K562 (cell line): ENCODE data around the gene BNIPL. TPM values are rescaled to one million over a fixed set of nuclear protein-coding genes. Genes with fewer than 3 reads are reported as not detected.
A peak's percentile ranks its signal among the peaks of the same experiment; 100 is the strongest.

Experiments used
- BRD4 ChIP-seq: fragments of 200-600 bp; sonication (generic); IDR thresholded peaks from 2 replicates; pipeline ENCODE4 v1.6.1; 2017; ENCODE audit warnings: inconsistent platforms
- CHD2 ChIP-seq: IDR thresholded peaks from 2 replicates; pipeline ENCODE4 v1.6.1; 2011; ENCODE audit warnings: low read depth, low read length
- CREB1 ChIP-seq, 2 experiments: sonication (generic) in 1 of 2; formaldehyde crosslinking in 1 of 2; IDR thresholded peaks; 2 replicates each; pipeline versions ENCODE4 v1.6.1 to v1.8.0; 2012 to 2022; ENCODE audit warnings: inconsistent platforms in 1 of 2, mild to moderate bottlenecking in 1 of 2, missing genetic modification reagents in 1 of 2, moderate library complexity in 1 of 2
- GTF2A2 ChIP-seq: IDR thresholded peaks from 2 replicates; pipeline ENCODE4 v1.6.1; 2016; ENCODE audit warnings: mild to moderate bottlenecking, missing genetic modification characterization, missing compliant biosample characterization
- HLTF ChIP-seq: fragments of 450-650 bp; IDR thresholded peaks from 2 replicates; pipeline ENCODE4 v1.6.1; 2016
- HSF4 ChIP-seq: fragments of 250-450 bp; sonication (Bioruptor Pico); IDR thresholded peaks from 2 replicates; pipeline ENCODE4 v2.1.2; 2022; ENCODE audit warnings: mild to moderate bottlenecking, moderate library complexity, borderline replicate concordance
- KAT2B ChIP-seq: IDR thresholded peaks from one replicate; pipeline ENCODE4 v1.6.1; 2012; ENCODE audit warnings: low read depth, mild to moderate bottlenecking, control low read depth, inconsistent platforms, low read length, moderate library complexity
- NR2C1 ChIP-seq, 2 experiments: fragments of 450-650 bp; IDR thresholded peaks; 2 replicates each; pipeline ENCODE4 v1.6.1; 2017; ENCODE audit warnings: mild to moderate bottlenecking in 2 of 2, antibody characterized with exemption in 1 of 2, inconsistent platforms in 1 of 2, missing compliant biosample characterization in 1 of 2, missing genetic modification characterization in 1 of 2
- POLR3A ChIP-seq: IDR thresholded peaks from 2 replicates; pipeline ENCODE4 v1.6.1; 2011; ENCODE audit warnings: borderline replicate concordance, mild to moderate bottlenecking, moderate library complexity; ENCODE audit not compliant: insufficient read length, insufficient read depth; ENCODE audit errors: extremely low read depth
- RBM39 ChIP-seq: fragments of 200-400 bp; formaldehyde crosslinking; optimal IDR thresholded peaks from 2 replicates; pipeline ENCODE3; 2018; ENCODE audit warnings: low read depth, low read length
- SIX5 ChIP-seq, 2 experiments: IDR thresholded peaks; 2 replicates each; pipeline ENCODE4 v1.6.1; 2011; ENCODE audit warnings: low read length in 2 of 2, borderline replicate concordance in 1 of 2, low read depth in 1 of 2, mild to moderate bottlenecking in 1 of 2, moderate library complexity in 1 of 2; ENCODE audit not compliant: insufficient read depth in 1 of 2
- SMARCA5 ChIP-seq: fragments of 450-650 bp; IDR thresholded peaks from 2 replicates; pipeline ENCODE4 v1.6.1; 2016
- TAL1 ChIP-seq: fragments of 450-650 bp; IDR thresholded peaks from 2 replicates; pipeline ENCODE4 v1.6.1; 2016; ENCODE audit warnings: mild to moderate bottlenecking
- YBX1 ChIP-seq: fragments of 450-650 bp; IDR thresholded peaks from 2 replicates; pipeline ENCODE4 v1.7.1; 2016; ENCODE audit warnings: mild to moderate bottlenecking
- ZNF12 ChIP-seq: sonication (generic); formaldehyde crosslinking; IDR thresholded peaks from 2 replicates; pipeline ENCODE4 v1.4.0; 2020; ENCODE audit warnings: mild to moderate bottlenecking, missing genetic modification reagents
- ZNF121 ChIP-seq: sonication (generic); formaldehyde crosslinking; conservative IDR thresholded peaks from 2 replicates; pipeline ENCODE4 v1.8.0; 2022; ENCODE audit warnings: missing genetic modification reagents
- ZNF253 ChIP-seq: fragments of 250-450 bp; sonication (Bioruptor Pico); conservative IDR thresholded peaks from 2 replicates; pipeline ENCODE4 v1.6.1; 2021; ENCODE audit warnings: mild to moderate bottlenecking
- ZNF586 ChIP-seq: fragments of 450-650 bp; formaldehyde crosslinking; conservative IDR thresholded peaks from 2 replicates; pipeline ENCODE4 v1.4.0; 2020; ENCODE audit warnings: mild to moderate bottlenecking, moderate library complexity
- polyA plus RNA-seq, 8 experiments: library from polyadenylated mRNA; depleted of rRNA in 4 of 8; stranded (reverse) in 5 of 8; unstranded in 3 of 8; fragments of >200 nt; fragmentation: Nextera tagmentation in 2 of 8; fragmentation: Illumina TruSeq in 1 of 8; extraction: Ambion mirVana in 2 of 8; extraction: Trizol in 1 of 8; gene quantifications; 2 replicates each; pipeline versions ENCODE4 v1.2.1 to v1.2.3, GENCODE V29; 2011 to 2014; ENCODE audit warnings: inconsistent platforms in 1 of 8, missing spikeins in 1 of 8
- total RNA-seq, 7 experiments: library from RNA; depleted of rRNA in 6 of 7; stranded (reverse); fragments of >200 nt in 6 of 7; fragmentation: Illumina TruSeq in 2 of 7; extraction: Trizol in 2 of 7; gene quantifications; 2 replicates each; pipeline versions ENCODE4 v1.2.1 to v1.2.3, GENCODE V29; 2011 to 2021; ENCODE audit warnings: low replicate concordance in 1 of 7
- TF ChIP-seq, protein P1 (sequence below): fragments of 450-650 bp; IDR thresholded peaks from 2 replicates; pipeline ENCODE4 v1.6.1; 2016; ENCODE audit warnings: low read depth, mild to moderate bottlenecking, moderate library complexity
- TF ChIP-seq, protein P2 (sequence below), 2 experiments: fragments of 200-800 bp in 1 of 2; sonication (Bioruptor generic) in 1 of 2; sonication (generic) in 1 of 2; formaldehyde crosslinking in 1 of 2; IDR thresholded peaks in 1 of 2; conservative IDR thresholded peaks in 1 of 2; 2 replicates each; pipeline versions ENCODE4 v1.5.0 to v1.6.1; 2016 to 2020; ENCODE audit warnings: missing compliant biosample characterization in 1 of 2, missing genetic modification characterization in 1 of 2, missing genetic modification reagents in 1 of 2
- TF ChIP-seq, protein P3 (sequence below): IDR thresholded peaks from 2 replicates; pipeline ENCODE4 v1.6.1; 2016; ENCODE audit warnings: missing genetic modification characterization, missing compliant biosample characterization
- TF ChIP-seq, protein P4 (sequence below): fragments of 450-650 bp; IDR thresholded peaks from 2 replicates; pipeline ENCODE4 v1.6.1; 2017; ENCODE audit warnings: antibody characterized with exemption
- TF ChIP-seq, protein P5 (sequence below): sonication (generic); formaldehyde crosslinking; IDR thresholded peaks from 2 replicates; pipeline ENCODE4 v1.9.0; 2022; ENCODE audit warnings: mild to moderate bottlenecking, missing genetic modification reagents

The BNIPL gene
- total and polyA plus RNA-seq, 9 of the 15 experiments (the other 6 are each of a cell fraction or from before 2014, with no cell fraction given) = 0.08 to 1.4 (median 0.68) TPM

DNA sequence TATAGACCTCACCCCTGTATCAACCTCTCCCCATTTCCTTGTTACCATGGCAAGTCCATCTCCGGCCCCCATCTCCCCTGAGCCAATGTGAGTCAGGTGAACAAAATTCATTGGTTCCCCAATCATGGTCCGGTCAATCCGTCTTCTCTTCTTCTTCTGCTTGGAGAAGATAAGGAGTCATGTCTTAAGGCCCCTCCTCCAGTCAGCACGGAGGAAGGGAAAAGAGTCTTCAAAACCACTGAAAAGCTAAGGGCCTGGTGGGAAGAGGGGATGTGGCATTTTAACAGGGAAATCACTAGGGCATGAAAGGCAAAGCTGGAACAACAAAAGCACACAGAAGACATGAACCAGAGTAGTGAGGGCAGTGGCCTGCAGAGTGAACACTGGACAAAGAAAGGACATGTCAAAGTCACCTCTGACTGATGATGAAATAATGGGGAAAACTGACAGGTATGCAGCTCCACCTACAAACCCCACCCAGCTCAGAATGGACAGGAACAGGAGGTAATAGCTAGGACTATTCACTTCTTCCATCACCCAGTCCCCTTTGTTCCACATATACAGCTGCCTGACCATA lies 18.7 kb downstream of the BNIPL start (continued):
- TF ChIP-seq, protein P1, sequence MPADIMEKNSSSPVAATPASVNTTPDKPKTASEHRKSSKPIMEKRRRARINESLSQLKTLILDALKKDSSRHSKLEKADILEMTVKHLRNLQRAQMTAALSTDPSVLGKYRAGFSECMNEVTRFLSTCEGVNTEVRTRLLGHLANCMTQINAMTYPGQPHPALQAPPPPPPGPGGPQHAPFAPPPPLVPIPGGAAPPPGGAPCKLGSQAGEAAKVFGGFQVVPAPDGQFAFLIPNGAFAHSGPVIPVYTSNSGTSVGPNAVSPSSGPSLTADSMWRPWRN = no peak
- TF ChIP-seq SIX5 (IDR thresholded peaks at IDR 0.05; ENCODE audit: borderline replicate concordance in 1 of 2, insufficient read depth in 1 of 2, low read depth in 1 of 2, low read length in 2 of 2) (no peak), TAL1 (peak; percentile 85), SMARCA5 (no peak), YBX1 (no peak), BRD4 (no peak), KAT2B (no peak), ZNF12 (no peak), CHD2 (no peak), HSF4 (no peak), POLR3A (no peak), ZNF253 (CRISPR knock-in tag) (no peak), RBM39 (no peak), ZNF586 (CRISPR knock-in tag) (no peak), CREB1 (IDR thresholded peaks at IDR 0.05) (0 out of 2 replicates have a peak, but pooled peaks have one; percentile 7), CREB1 (CRISPR knock-in tag; IDR thresholded peaks at IDR 0.05) (no peak), GTF2A2 (tag) (no peak), NR2C1 (IDR thresholded peaks at IDR 0.05) (0 out of 2 replicates have a peak, but pooled peaks have one; percentile 20), NR2C1 (tag; IDR thresholded peaks at IDR 0.05) (no peak), HLTF (no peak), ZNF121 (CRISPR knock-in tag) (no peak)
- TF ChIP-seq, protein P2, sequence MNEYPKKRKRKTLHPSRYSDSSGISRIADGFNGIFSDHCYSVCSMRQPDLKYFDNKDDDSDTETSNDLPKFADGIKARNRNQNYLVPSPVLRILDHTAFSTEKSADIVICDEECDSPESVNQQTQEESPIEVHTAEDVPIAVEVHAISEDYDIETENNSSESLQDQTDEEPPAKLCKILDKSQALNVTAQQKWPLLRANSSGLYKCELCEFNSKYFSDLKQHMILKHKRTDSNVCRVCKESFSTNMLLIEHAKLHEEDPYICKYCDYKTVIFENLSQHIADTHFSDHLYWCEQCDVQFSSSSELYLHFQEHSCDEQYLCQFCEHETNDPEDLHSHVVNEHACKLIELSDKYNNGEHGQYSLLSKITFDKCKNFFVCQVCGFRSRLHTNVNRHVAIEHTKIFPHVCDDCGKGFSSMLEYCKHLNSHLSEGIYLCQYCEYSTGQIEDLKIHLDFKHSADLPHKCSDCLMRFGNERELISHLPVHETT (CRISPR knock-in tag; conservative IDR thresholded peaks at IDR 0.05 in 1 of 2, IDR thresholded peaks at IDR 0.05 in 1 of 2) = peak in 1 of 2 experiments; percentile 25; a peak in 1 of 4 replicates
- TF ChIP-seq, protein P3, sequence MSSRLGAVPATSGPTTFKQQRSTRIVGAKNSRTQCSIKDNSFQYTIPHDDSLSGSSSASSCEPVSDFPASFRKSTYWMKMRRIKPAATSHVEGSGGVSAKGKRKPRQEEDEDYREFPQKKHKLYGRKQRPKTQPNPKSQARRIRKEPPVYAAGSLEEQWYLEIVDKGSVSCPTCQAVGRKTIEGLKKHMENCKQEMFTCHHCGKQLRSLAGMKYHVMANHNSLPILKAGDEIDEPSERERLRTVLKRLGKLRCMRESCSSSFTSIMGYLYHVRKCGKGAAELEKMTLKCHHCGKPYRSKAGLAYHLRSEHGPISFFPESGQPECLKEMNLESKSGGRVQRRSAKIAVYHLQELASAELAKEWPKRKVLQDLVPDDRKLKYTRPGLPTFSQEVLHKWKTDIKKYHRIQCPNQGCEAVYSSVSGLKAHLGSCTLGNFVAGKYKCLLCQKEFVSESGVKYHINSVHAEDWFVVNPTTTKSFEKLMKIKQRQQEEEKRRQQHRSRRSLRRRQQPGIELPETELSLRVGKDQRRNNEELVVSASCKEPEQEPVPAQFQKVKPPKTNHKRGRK (tag) = no peak
- TF ChIP-seq, protein P4, sequence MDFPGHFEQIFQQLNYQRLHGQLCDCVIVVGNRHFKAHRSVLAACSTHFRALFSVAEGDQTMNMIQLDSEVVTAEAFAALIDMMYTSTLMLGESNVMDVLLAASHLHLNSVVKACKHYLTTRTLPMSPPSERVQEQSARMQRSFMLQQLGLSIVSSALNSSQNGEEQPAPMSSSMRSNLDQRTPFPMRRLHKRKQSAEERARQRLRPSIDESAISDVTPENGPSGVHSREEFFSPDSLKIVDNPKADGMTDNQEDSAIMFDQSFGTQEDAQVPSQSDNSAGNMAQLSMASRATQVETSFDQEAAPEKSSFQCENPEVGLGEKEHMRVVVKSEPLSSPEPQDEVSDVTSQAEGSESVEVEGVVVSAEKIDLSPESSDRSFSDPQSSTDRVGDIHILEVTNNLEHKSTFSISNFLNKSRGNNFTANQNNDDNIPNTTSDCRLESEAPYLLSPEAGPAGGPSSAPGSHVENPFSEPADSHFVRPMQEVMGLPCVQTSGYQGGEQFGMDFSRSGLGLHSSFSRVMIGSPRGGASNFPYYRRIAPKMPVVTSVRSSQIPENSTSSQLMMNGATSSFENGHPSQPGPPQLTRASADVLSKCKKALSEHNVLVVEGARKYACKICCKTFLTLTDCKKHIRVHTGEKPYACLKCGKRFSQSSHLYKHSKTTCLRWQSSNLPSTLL = no peak
- TF ChIP-seq, protein P5, sequence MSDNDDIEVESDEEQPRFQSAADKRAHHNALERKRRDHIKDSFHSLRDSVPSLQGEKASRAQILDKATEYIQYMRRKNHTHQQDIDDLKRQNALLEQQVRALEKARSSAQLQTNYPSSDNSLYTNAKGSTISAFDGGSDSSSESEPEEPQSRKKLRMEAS (CRISPR knock-in tag) = peak; percentile 18; the same call in 1 of the 2 replicates
